GM19455 (cell line): ENCODE measurements around the gene METTL15.
A peak's percentile ranks its signal among the peaks of the same experiment; 100 is the strongest.
"Not testable (repeated sequence)": the region's sequence is repeated elsewhere in the genome, so short reads cannot be mapped to it uniquely, and the experiment has no call there.

ENCODE experiments used
- ATAC-seq: cut with Tn5 transposase; IDR thresholded peaks from one replicate; pipeline ENCODE4 v1.9.1; 2021; ENCODE audit not compliant: unreplicated experiment

The METTL15 gene

DNA sequence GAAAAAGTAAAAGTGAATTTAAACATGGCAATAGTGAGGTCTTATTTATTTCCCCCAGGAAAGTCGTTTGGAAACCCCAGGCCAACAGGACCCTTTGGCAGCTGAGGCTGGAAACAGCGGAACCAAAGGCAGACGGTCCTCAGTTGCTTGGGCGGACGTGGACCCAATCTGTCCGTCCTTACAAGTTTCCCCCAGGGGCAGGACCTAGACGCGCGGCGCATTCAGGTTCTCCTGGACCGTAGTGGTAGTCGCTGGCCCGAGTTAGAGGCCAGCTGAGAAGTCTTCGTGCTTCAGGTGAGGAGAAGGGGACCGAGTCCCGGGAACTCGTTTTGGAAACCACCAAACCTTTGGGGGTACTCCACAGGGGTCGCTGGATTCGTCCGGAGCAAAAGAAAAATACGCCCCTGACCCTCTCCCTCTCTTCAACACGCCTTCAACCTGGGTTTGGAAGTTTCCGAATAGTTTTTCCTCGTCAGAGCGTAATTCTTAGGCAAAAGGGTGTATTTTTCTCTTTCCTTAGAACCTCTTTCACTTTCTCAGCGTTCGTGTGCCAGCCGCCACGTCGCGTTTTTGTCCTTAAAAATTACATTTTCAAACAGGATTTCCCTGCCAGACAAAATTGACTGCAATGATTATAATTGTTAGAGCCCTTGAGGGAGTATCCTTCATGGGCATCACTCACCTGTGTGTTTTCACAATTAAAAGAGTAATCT, 2.1 kb downstream of the METTL15 start:
- ATAC-seq, result peak; percentile 42

DNA sequence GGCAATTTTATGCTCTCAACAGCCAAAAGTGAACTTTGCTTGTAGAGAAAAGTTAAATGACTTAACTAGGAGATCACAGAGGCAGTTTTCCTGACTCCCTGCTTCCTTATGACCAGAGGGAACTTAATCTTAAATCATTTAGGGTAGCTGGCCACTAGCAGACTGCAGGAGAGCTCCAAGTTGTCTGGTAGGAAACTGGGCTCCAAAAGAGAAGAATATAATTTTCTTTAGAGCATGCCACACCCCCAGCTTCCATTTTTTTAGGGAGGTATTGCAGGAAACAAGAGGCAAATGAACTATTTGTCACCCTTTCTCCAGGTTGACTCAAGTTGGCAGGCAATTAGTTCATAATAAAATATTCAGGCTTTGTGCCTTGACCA, 2.6 kb downstream of the METTL15 start:
- ATAC-seq, result no peak

DNA sequence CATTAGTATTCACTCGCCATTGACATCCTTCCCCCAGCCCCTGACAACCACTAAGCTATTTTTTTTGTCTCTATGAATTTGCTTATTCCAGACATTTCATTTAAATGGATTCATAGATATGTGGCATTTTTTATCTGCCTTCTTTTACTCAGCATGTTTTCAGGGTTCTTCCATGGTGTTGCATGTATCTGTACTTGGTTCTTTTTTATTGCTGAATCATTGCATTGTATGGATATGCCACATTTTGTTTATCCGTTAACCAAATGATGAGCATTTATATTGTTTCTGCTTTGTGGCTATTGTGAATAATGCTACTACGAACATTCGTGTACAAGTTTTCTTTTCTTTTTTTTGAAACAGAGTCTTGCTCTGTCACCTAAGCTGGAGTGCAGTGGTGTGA, 5.9 kb downstream of the METTL15 start:
- ATAC-seq, result no peak

- no peak for ATAC-seq
These were observed 6.5 kb downstream of the METTL15 start for GRCh38 chr11:28114731-28115130.

DNA sequence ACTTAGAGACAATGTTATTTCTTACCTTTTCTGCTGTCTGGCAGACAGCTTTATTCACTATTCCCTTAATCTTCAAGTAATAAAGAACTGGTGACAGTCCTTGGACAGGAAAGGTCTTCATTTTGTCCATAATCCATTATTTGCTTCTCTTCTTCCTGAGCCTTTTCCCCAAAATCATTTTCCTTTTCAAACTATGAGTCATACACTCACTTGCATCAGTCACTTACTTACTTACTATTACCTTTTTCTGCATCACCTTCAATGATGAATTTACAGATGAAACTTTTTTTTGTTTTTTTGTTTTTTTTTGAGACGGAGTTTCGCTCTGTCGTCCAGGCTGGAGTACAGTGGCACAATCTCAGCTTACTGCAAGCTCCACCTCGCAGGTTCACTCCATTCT, 9.5 kb downstream of the METTL15 start:
- no peak for ATAC-seq

- no peak for ATAC-seq
These were observed 15.0 kb downstream of the METTL15 start for GRCh38 chr11:28123151-28123581.

DNA sequence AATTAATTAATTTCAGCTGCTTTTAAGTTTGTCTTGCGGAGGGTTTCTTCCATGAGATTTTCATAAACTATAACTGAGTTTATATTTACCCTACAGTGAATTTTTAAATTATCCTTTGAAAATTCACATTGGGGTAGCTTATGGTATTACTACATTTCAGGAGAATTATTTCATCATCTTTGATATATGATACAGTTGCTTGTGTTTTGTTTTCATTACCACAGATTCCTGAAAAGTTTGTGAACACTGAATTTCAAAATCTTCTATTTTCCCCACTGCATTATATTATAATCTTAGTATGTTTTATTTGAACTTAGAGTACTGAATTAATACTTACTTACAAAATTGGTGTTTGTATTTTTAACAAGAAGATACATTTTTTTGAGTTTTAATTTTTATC, 24.4 kb downstream of the METTL15 start:
- ATAC-seq, result no peak

DNA sequence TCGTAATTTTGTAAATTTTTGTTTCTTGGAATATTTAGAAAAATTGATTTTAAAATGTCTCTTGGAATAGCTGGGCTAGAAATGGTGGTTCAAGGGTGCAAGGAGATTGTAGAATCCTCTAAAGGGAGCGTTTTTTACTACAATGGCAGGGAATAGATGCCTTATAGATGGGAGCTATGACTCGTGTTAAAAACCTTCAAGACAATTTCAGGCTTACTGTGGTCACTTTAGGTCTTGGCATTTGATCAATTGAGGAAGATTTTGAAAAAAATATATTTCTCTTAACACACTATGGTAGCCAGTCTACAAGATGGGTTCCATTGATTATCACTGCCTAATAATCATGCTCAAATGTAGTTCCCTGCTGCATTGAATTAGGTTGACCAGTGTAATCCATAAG, 25.0 kb downstream of the METTL15 start:
- ATAC-seq, result no peak

- ATAC-seq, result not testable (repeated sequence)
These were observed 28.0 kb downstream of the METTL15 start for GRCh38 chr11:28136157-28136556.

- no peak for ATAC-seq
These were observed 29.2 kb downstream of the METTL15 start for GRCh38 chr11:28137366-28137765.

DNA sequence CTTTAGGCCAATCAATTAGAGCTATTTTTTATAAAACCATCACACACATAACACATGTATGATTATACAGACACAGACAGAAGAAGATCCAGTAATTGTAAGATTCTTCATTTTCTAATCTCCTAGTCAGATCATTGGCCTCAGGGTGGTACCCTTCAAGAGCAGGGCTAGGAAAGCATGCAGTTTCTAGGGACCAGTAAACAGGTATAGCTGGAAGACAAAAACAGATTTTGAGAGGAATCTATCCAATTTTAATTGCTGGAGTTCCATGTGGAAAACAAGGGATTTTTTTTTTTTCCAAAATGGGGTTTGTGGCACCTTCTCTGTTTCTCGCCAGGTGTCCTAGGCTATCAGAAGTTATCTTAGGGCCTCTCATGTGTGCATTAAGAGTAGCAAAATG, 29.6 kb downstream of the METTL15 start:
- no peak for ATAC-seq

- no peak for ATAC-seq
These were observed 31.7 kb downstream of the METTL15 start for GRCh38 chr11:28139841-28140415.

DNA sequence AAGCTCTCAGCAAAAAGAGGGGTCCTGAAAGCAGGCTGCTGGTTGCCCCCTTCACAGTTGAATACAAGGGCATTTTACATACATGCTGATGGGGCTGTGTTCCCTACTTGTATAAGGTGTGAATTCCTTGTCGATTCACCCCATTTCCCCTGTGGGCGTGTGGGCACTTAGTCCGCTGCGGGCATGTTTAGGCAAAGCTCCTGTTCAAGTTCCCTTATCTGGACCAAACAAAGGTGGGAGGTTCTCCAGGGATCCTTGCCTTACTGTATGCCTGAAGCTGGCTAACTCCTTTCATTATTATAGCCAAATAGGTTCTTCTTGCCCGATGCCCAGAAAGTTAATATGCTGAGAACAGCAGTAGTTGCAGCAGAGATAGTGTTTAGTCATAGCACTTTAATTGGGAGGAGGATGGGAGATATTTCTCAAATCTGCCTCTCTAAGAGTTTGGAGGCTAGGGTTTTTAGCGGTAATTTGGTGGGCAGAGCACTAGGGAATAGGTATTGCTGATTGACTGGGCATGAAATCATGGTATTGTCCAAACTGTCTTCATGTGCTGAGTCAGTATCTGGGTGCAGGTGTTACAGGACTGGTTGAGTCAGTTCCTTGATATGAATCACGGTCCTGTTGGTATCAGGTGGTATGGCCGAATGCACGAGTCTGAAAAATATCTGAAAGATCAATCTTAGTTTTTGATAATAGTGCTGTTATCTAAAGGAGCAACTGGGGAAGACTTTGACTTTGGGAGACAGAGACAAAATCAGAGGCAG, 32.7 kb downstream of the METTL15 start:
- no peak for ATAC-seq

GRCh38 chr11:28142724-28143123, 34.5 kb downstream of the METTL15 start:
- ATAC-seq, result no peak

- no peak for ATAC-seq
These were observed 36.6 kb downstream of the METTL15 start for GRCh38 chr11:28144808-28145207.

- no peak for ATAC-seq
These were observed 38.0 kb downstream of the METTL15 start for GRCh38 chr11:28146123-28146751.

GRCh38 chr11:28152743-28153142, 44.6 kb downstream of the METTL15 start:
- no peak for ATAC-seq

GRCh38 chr11:28153586-28153985, 45.4 kb downstream of the METTL15 start:
- ATAC-seq, result no peak

GRCh38 chr11:28168718-28169117, 60.5 kb downstream of the METTL15 start:
- no peak for ATAC-seq

- no peak for ATAC-seq
These were observed 61.6 kb downstream of the METTL15 start for GRCh38 chr11:28169816-28170215.

- no peak for ATAC-seq
These were observed 62.6 kb downstream of the METTL15 start for GRCh38 chr11:28170759-28171158.

DNA sequence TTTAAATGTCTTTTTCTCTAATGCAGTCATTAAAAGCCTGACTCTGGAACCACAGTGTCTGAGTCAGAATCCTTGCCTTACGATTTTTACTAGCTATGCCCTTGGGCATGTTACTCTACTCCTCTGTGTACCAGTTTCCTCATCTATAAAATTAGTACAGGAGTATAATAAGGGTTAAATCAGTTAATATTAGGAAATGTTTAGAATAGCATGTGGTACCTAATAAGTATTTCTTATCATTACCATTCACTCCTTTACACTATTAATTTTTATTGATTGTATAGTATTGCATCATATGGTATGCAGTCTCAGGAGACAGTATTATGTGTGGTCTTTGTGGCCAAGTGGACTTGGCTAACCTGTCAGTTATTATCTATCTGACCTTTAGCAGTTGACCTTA, 68.2 kb downstream of the METTL15 start:
- no peak for ATAC-seq
